OCI-LY3 (cell line): ENCODE measurements around the gene DPP3.

ENCODE experiments used
- H2AFZ ChIP-seq: fragments of 200-600, 300-600 bp; shearing (Covaris generic); 2 replicates; pipeline ENCODE4 v1.6.0; 2014; ENCODE audit warnings: antibody characterized with exemption, low read depth, low read length
- H3K27ac ChIP-seq: fragments of 200-600, 300-600 bp; sonication (generic); 2 replicates; pipeline ENCODE4 v1.5.1; 2014; ENCODE audit warnings: mild to moderate bottlenecking, low read length, moderate library complexity, mixed read lengths
- H3K27me3 ChIP-seq: fragments of 200-600, 300-600 bp; sonication (generic); 2 replicates; pipeline ENCODE4 v1.6.1; 2014; ENCODE audit warnings: low read depth, low read length, mixed read lengths
- H3K36me3 ChIP-seq: fragments of 200-600, 300-600 bp; sonication (generic); replicated peaks from 2 replicates; pipeline ENCODE3; 2014; ENCODE audit warnings: low read depth, low read length, mixed read lengths
- H3K4me1 ChIP-seq: fragments of 300-600, 200-600 bp; sonication (generic); 2 replicates; pipeline ENCODE4 v1.6.1; 2014; ENCODE audit warnings: low read length, mixed read lengths
- H3K4me2 ChIP-seq: fragments of 200-600, 300-600 bp; sonication (generic); 2 replicates; pipeline ENCODE4 v1.6.1; 2014; ENCODE audit warnings: low read length, mixed read lengths
- H3K4me3 ChIP-seq: fragments of 300-600, 200-600 bp; sonication (generic); 2 replicates; pipeline ENCODE4 v1.5.1; 2014; ENCODE audit warnings: antibody characterized with exemption, mild to moderate bottlenecking, low read length, moderate library complexity
- H3K79me2 ChIP-seq: fragments of 300-600, 200-600 bp; shearing (Covaris generic); 2 replicates; pipeline ENCODE4 v1.6.1; 2014; ENCODE audit warnings: mild to moderate bottlenecking, low read length, mixed read lengths
- H3K9ac ChIP-seq: fragments of 300-600, 200-600 bp; shearing (Covaris generic); 2 replicates; pipeline ENCODE4 v1.6.0; 2014; ENCODE audit warnings: mild to moderate bottlenecking, low read length, moderate library complexity
- H3K9me3 ChIP-seq: fragments of 200-600, 300-600 bp; shearing (Covaris generic); 2 replicates; pipeline ENCODE4 v1.6.1; 2014; ENCODE audit warnings: low read length, mixed read lengths; ENCODE audit not compliant: insufficient read depth
- H4K20me1 ChIP-seq: fragments of 200-600, 300-600 bp; sonication (generic); 2 replicates; pipeline ENCODE4 v1.6.1; 2016; ENCODE audit warnings: low read length, mixed read lengths; ENCODE audit not compliant: insufficient read depth
- EZH2phosphoT487 ChIP-seq: fragments of 200-600 bp; shearing (Covaris generic); IDR thresholded peaks from 2 replicates; pipeline ENCODE4 v1.6.1; 2018; ENCODE audit warnings: antibody characterized with exemption, mixed run types, low read depth
- TF ChIP-seq, protein P1 (sequence below): fragments of 200-600, 300-600 bp; sonication (generic); IDR thresholded peaks from 2 replicates; pipeline ENCODE4 v1.5.1; 2014; ENCODE audit warnings: antibody characterized with exemption, low read length, low read depth

The DPP3 gene

DNA sequence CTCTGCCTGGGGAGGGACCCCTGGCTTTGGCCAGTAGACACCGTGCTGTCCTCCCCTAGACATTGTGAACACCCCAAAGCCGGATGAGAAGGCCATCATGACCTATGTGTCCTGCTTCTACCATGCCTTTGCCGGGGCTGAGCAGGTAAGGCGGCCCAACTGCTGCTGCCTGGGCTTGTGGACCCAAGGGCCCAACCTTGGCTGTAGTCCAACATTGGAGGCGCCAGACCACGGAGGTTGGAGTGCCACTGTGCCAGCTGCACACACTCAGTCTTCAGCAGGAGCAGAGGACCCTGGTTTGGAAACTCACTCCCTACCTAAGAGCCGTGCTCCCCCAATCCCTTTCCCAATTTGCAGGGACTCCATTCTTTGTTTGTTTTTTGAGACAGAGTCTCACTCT, 75.9 kb downstream of the DPP3 start:
- H3K9me3 ChIP-seq: no peaks in the 10 kb centered on the region
- H2AFZ ChIP-seq: no peak overlapping the region
- H3K9ac ChIP-seq: no peak overlapping the region
- no peaks in the 10 kb centered on the region for H3K4me1 ChIP-seq
- no peaks in the 10 kb centered on the region for H4K20me1 ChIP-seq
- H3K36me3 ChIP-seq: no peaks in the 10 kb centered on the region
- no peak overlapping the region for H3K4me2 ChIP-seq
- TF ChIP-seq EZH2phosphoT487: no peak
- TF ChIP-seq, protein P1, sequence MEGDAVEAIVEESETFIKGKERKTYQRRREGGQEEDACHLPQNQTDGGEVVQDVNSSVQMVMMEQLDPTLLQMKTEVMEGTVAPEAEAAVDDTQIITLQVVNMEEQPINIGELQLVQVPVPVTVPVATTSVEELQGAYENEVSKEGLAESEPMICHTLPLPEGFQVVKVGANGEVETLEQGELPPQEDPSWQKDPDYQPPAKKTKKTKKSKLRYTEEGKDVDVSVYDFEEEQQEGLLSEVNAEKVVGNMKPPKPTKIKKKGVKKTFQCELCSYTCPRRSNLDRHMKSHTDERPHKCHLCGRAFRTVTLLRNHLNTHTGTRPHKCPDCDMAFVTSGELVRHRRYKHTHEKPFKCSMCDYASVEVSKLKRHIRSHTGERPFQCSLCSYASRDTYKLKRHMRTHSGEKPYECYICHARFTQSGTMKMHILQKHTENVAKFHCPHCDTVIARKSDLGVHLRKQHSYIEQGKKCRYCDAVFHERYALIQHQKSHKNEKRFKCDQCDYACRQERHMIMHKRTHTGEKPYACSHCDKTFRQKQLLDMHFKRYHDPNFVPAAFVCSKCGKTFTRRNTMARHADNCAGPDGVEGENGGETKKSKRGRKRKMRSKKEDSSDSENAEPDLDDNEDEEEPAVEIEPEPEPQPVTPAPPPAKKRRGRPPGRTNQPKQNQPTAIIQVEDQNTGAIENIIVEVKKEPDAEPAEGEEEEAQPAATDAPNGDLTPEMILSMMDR: no peak
- no peak overlapping the region for H3K27ac ChIP-seq
- no peaks in the 10 kb centered on the region for H3K79me2 ChIP-seq
- H3K4me3 ChIP-seq: no peak overlapping the region
- H3K27me3 ChIP-seq: no peaks in the 10 kb centered on the region

DNA sequence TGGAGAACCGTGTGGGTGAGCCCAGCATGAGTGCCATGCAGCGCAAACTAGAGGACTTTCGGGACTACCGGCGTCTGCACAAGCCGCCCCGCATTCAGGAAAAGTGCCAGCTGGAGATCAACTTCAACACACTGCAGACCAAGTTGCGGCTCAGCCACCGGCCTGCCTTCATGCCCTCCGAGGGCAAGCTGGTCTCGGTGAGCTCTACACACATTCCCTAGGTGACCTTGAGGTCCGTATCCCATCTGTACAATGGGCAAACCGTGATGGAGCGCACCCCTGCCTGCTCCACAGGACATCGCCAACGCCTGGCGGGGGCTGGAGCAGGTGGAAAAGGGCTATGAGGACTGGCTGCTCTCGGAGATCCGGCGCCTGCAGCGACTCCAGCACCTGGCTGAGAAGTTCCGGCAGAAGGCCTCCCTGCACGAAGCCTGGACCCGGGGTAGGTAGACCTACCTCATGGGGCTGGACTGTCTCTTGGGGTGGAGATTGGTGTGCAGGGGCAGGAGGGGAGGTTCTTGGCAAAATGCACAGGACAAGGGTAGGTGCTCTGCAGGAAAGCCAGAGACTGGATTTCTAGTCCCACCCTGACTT, 77.6 kb downstream of the DPP3 start:
- Histone ChIP-seq H3K4me2 (no peak overlapping the region), H3K36me3 (no peaks in the 10 kb centered on the region), H3K79me2 (no peaks in the 10 kb centered on the region), H3K4me1 (no peaks in the 10 kb centered on the region), H3K9me3 (no peaks in the 10 kb centered on the region), H3K9ac (no peak overlapping the region), H3K4me3 (no peak overlapping the region), H3K27ac (no peak overlapping the region), H4K20me1 (no peaks in the 10 kb centered on the region), H3K27me3 (no peaks in the 10 kb centered on the region), H2AFZ (no peak overlapping the region)
- TF ChIP-seq, protein P1: no peak
- no peak for TF ChIP-seq EZH2phosphoT487
